ENCODE data around the gene ALX4.

The ALX4 gene

DNA sequence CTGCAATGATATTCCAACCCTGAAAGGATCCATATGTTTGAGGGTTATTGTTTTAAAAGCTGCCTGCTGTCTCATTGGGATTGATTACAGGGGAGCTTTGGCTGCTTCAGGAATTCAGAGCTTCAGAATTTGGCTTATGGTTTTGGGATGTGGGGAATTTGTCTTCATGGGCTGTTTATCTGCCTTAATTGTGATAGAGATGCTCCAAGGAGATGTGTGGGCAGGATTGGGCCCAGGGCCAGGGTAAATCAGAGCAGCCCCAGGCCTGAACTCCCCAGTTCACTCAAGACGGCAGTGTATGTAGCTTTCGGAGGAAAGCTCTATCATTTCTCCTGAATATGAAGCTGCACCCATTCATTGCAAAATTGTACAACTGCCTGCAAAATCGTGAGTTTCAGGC lies 88.5 kb downstream of the ALX4 start:
- H3K79me2 ChIP-seq (ENCODE audit: insufficient read depth, low read length): no peaks in the 10 kb centered on the region
- H3K36me3 ChIP-seq (ENCODE audit: insufficient read depth, low read length): no peaks in the 10 kb centered on the region
- no peaks in the 10 kb centered on the region for H3K27me3 ChIP-seq (ENCODE audit: insufficient read depth, low read length, poor library complexity)
- no peak overlapping the region for H3K4me2 ChIP-seq (ENCODE audit: insufficient read depth, low read length)
- no peaks in the 10 kb centered on the region for H3K4me1 ChIP-seq (ENCODE audit: insufficient read depth, low read length)
- no peak overlapping the region for H3K27ac ChIP-seq (ENCODE audit: low read length)
- no peak overlapping the region for H2AFZ ChIP-seq (ENCODE audit: low read depth, low read length)
- H3K9ac ChIP-seq (ENCODE audit: low read depth, low read length): no peak overlapping the region
- DNase-seq: no peak
- no peak overlapping the region for H3K4me3 ChIP-seq (ENCODE audit: low read depth in 1 of 2, low read length in 2 of 2)
- H3K9me3 ChIP-seq (ENCODE audit: insufficient read depth, low read length, severe bottlenecking): no peaks in the 10 kb centered on the region
- no peak for ATAC-seq (ENCODE audit: insufficient read depth, low read depth)
- no peaks in the 10 kb centered on the region for H4K20me1 ChIP-seq (ENCODE audit: insufficient read depth, low read length)
- TF ChIP-seq, protein P1, sequence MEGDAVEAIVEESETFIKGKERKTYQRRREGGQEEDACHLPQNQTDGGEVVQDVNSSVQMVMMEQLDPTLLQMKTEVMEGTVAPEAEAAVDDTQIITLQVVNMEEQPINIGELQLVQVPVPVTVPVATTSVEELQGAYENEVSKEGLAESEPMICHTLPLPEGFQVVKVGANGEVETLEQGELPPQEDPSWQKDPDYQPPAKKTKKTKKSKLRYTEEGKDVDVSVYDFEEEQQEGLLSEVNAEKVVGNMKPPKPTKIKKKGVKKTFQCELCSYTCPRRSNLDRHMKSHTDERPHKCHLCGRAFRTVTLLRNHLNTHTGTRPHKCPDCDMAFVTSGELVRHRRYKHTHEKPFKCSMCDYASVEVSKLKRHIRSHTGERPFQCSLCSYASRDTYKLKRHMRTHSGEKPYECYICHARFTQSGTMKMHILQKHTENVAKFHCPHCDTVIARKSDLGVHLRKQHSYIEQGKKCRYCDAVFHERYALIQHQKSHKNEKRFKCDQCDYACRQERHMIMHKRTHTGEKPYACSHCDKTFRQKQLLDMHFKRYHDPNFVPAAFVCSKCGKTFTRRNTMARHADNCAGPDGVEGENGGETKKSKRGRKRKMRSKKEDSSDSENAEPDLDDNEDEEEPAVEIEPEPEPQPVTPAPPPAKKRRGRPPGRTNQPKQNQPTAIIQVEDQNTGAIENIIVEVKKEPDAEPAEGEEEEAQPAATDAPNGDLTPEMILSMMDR (IDR thresholded peaks at IDR 0.05; ENCODE audit: borderline replicate concordance, extremely low read depth, low read length, poor library complexity, severe bottlenecking): no peak
- no peak for TF ChIP-seq EZH2 (IDR thresholded peaks at IDR 0.05; ENCODE audit: borderline replicate concordance, low read depth, low read length, severe bottlenecking)

DNA sequence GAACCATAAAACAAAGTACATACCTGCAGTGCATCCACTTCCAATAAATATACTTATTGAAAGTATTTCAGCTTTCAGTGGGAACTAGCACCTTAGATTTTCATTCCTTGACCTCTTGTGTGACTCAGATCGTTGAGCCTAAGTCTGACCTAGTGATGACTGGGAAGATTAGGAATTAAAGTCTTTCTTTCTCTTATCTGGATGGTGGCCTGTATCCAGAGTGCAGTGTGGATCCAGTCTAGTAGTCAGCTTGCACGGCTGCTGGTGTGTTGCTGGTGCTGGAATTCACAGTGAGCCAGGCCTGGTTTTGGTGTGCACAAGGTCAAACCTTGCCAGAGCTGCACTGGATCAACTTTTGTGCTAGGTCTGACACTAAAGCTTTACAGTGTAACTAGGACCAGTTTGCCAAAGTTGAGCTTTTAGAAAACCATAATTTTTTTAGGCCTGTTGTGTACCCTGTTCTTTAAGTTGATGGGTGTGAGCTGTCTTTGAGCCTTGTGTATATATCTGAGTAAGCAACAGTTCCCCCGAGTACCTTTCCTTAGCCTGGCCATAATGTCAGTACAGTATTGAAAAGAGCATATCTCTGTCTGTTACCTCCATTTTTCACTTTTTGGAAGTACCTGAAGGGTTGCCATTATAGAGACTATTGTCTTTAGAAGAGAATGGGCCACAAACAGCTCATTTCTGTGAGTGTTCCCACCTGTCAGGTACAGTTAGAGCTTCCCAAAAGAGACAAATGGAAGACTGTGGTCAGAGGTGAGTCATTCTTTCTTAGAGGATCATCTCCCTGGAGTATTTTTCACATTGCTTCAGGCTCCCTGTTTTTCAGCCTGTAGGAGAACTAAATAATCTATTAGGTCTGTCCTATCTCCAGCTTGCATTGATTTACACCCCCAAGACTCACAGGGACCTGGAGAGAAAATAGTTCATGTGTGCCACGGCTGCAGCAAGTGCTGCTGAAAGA lies 89.8 kb downstream of the ALX4 start:
- no peak overlapping the region for H3K4me2 ChIP-seq (ENCODE audit: insufficient read depth, low read length)
- no peaks in the 10 kb centered on the region for H3K9me3 ChIP-seq (ENCODE audit: insufficient read depth, low read length, severe bottlenecking)
- TF ChIP-seq, protein P1 (IDR thresholded peaks at IDR 0.05; ENCODE audit: borderline replicate concordance, extremely low read depth, low read length, poor library complexity, severe bottlenecking): no peak
- no peak for TF ChIP-seq EZH2 (IDR thresholded peaks at IDR 0.05; ENCODE audit: borderline replicate concordance, low read depth, low read length, severe bottlenecking)
- H3K27me3 ChIP-seq (ENCODE audit: insufficient read depth, low read length, poor library complexity): no peaks in the 10 kb centered on the region
- no peaks in the 10 kb centered on the region for H3K79me2 ChIP-seq (ENCODE audit: insufficient read depth, low read length)
- H4K20me1 ChIP-seq (ENCODE audit: insufficient read depth, low read length): no peaks in the 10 kb centered on the region
- H3K36me3 ChIP-seq (ENCODE audit: insufficient read depth, low read length): no peaks in the 10 kb centered on the region
- no peak overlapping the region for H3K4me3 ChIP-seq (ENCODE audit: low read depth in 1 of 2, low read length in 2 of 2)
- ATAC-seq (ENCODE audit: insufficient read depth, low read depth): no peak
- H2AFZ ChIP-seq (ENCODE audit: low read depth, low read length): no peak overlapping the region
- H3K9ac ChIP-seq (ENCODE audit: low read depth, low read length): no peak overlapping the region
- H3K27ac ChIP-seq (ENCODE audit: low read length): no peak overlapping the region
- no peak for DNase-seq
- no peaks in the 10 kb centered on the region for H3K4me1 ChIP-seq (ENCODE audit: insufficient read depth, low read length)

DNA sequence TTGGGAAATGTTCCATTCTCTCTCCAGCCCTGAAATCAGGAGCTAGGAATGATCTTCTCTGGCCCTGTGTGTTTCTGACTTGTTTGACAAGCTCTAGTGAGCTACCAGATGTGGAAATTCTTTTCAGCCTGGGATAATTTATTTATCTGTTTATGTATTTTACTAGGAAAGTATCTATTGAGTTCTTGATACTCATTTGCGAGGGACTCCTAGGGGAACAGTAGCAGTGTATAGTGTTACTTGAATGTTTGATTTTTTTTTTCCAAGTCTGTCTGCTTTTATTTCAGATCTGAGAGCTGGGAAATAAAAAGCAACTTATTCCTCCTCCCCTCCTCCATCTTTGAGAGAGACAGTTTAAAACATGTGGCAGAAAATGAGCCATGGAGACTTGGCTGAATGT lies 92.5 kb downstream of the ALX4 start:
- no peak overlapping the region for H3K4me3 ChIP-seq (ENCODE audit: low read depth in 1 of 2, low read length in 2 of 2)
- H3K27ac ChIP-seq (ENCODE audit: low read length): no peak overlapping the region
- H3K27me3 ChIP-seq (ENCODE audit: insufficient read depth, low read length, poor library complexity): no peaks in the 10 kb centered on the region
- TF ChIP-seq, protein P1 (IDR thresholded peaks at IDR 0.05; ENCODE audit: borderline replicate concordance, extremely low read depth, low read length, poor library complexity, severe bottlenecking): no peak
- TF ChIP-seq EZH2 (IDR thresholded peaks at IDR 0.05; ENCODE audit: borderline replicate concordance, low read depth, low read length, severe bottlenecking): no peak
- H2AFZ ChIP-seq (ENCODE audit: low read depth, low read length): no peak overlapping the region
- ATAC-seq (ENCODE audit: insufficient read depth, low read depth) (no peak), DNase-seq (no peak)
- no peaks in the 10 kb centered on the region for H3K4me1 ChIP-seq (ENCODE audit: insufficient read depth, low read length)
- no peaks in the 10 kb centered on the region for H4K20me1 ChIP-seq (ENCODE audit: insufficient read depth, low read length)
- peaks cover 2% of the 10 kb centered on the region for H3K9me3 ChIP-seq (ENCODE audit: insufficient read depth, low read length, severe bottlenecking)
- H3K4me2 ChIP-seq (ENCODE audit: insufficient read depth, low read length): no peak overlapping the region
- H3K9ac ChIP-seq (ENCODE audit: low read depth, low read length): no peak overlapping the region
- no peaks in the 10 kb centered on the region for H3K36me3 ChIP-seq (ENCODE audit: insufficient read depth, low read length)
- no peaks in the 10 kb centered on the region for H3K79me2 ChIP-seq (ENCODE audit: insufficient read depth, low read length)

Data from DND-41 (cell line).